K562 (cell line): ENCODE results near the gene PHEX. TPM values are rescaled to one million over a fixed set of nuclear protein-coding genes. Genes with fewer than 3 reads are reported as not detected.

Experiments used
- ATAC-seq: fragments of 200-7000 bp; cut with Tn5 transposase; 3 replicates; pipeline ENCODE4 v1.9.1; 2020; ENCODE audit warnings: moderate library complexity
- BruUV-seq: library from RNA; stranded (reverse); fragments of 400-500 nt; replicated peaks from 2 replicates; lab custom pipeline; 2021; lab: Mats Ljungman, UMichigan
- CTCF ChIA-PET: fragments of 300-600 bp; formaldehyde crosslinking; extraction: SDS; loops from one replicate; lab custom pipeline; 2021; ENCODE audit warnings: low intra/inter-chr PET ratio; lab: Yijun Ruan, JAX
- POLR2A ChIA-PET: fragments of 300-600, 350-650 bp; sonication (Branson Sonifier 250); formaldehyde crosslinking; extraction: SDS; loops from one replicate; lab custom pipeline; 2021; ENCODE audit warnings: antibody characterized with exemption, inconsistent platforms; lab: Yijun Ruan, JAX
- DNase-seq, 4 experiments: peaks; one replicate each; pipeline versions ENCODE4 v3.0.0 to v3.0.0-alpha.2; 2011 to 2018; ENCODE audit warnings: low spot score in 3 of 4, mixed read lengths in 3 of 4; ENCODE audit errors: extremely low read depth in 1 of 4
- FAIRE-seq: peaks from 2 replicates; lab custom pipeline; 2011; peaks lifted over from hg19 to GRCh38; lab: Jason Lieb, UNC
- H2AFZ ChIP-seq: 2 replicates; pipeline ENCODE4 v1.6.0; 2011; ENCODE audit warnings: low read depth, low read length, control low read depth, inconsistent platforms
- H3K27ac ChIP-seq: fragments of 200-600 bp; 3 replicates; pipeline ENCODE4 v1.8.0; 2011; ENCODE audit warnings: low read depth, mild to moderate bottlenecking, control low read depth, inconsistent platforms, low read length, moderate library complexity, mixed read lengths; ENCODE audit errors: extremely low read depth
- H3K27me3 ChIP-seq, 2 experiments: fragments of 300-600 bp in 1 of 2; 2 replicates in 1 of 2; 3 replicates in 1 of 2; pipeline versions ENCODE4 v1.6.0 to v1.8.0; 2011; ENCODE audit warnings: inconsistent platforms in 2 of 2, low read length in 2 of 2, mild to moderate bottlenecking in 1 of 2, mixed read lengths in 1 of 2, moderate library complexity in 1 of 2; ENCODE audit not compliant: control insufficient read depth in 2 of 2, insufficient read depth in 2 of 2
- H3K36me3 ChIP-seq: fragments of 300-600 bp; 3 replicates; pipeline ENCODE4 v1.8.0; 2011; ENCODE audit warnings: mild to moderate bottlenecking, low read length, inconsistent platforms; ENCODE audit not compliant: control insufficient read depth, insufficient read depth
- H3K4me1 ChIP-seq, 2 experiments: fragments of 200-600 bp in 1 of 2; replicated peaks in 1 of 2; 2 replicates in 1 of 2; 3 replicates in 1 of 2; pipeline versions ENCODE4 v1.5.1 to v1.8.0; 2011; ENCODE audit warnings: inconsistent platforms in 2 of 2, low read length in 2 of 2, mild to moderate bottlenecking in 1 of 2, mixed read lengths in 1 of 2, moderate library complexity in 1 of 2; ENCODE audit not compliant: control insufficient read depth in 2 of 2, insufficient read depth in 2 of 2
- H3K4me2 ChIP-seq: 2 replicates; pipeline ENCODE4 v1.6.1; 2011; ENCODE audit warnings: low read length, control low read depth, inconsistent platforms, mixed read lengths; ENCODE audit not compliant: insufficient read depth
- H3K4me3 ChIP-seq: fragments of 200-600 bp; sonication (generic), shearing (Covaris generic); 2 replicates; pipeline ENCODE4 v1.5.1; 2016; ENCODE audit warnings: control low read depth, inconsistent platforms
- H3K79me2 ChIP-seq: fragments of 200-600 bp; 3 replicates; pipeline ENCODE4 v1.8.0; 2011; ENCODE audit warnings: low read length, inconsistent platforms; ENCODE audit not compliant: control insufficient read depth, insufficient read depth
- H3K9ac ChIP-seq, 2 experiments: 2 replicates each; pipeline versions ENCODE4 v1.6.0 to v1.6.1; 2011; ENCODE audit warnings: low read depth in 2 of 2, low read length in 2 of 2, control low read depth in 1 of 2, inconsistent platforms in 1 of 2, mild to moderate bottlenecking in 1 of 2, mixed read lengths in 1 of 2; ENCODE audit not compliant: insufficient read depth in 1 of 2
- H3K9me1 ChIP-seq: one replicate; pipeline ENCODE4 v1.6.0; 2011; ENCODE audit warnings: inconsistent platforms, mild to moderate bottlenecking, low read length, moderate library complexity; ENCODE audit not compliant: control insufficient read depth, insufficient read depth
- H3K9me3 ChIP-seq: replicated peaks from 2 replicates; pipeline ENCODE4 v1.5.1; 2011; ENCODE audit warnings: low read depth, low read length, inconsistent platforms; ENCODE audit not compliant: control insufficient read depth, insufficient read depth
- H4K20me1 ChIP-seq: replicated peaks from 2 replicates; pipeline ENCODE4 v1.6.1; 2011; ENCODE audit warnings: low read length, inconsistent platforms, mixed read lengths; ENCODE audit not compliant: control insufficient read depth, insufficient read depth
- ATF1 ChIP-seq, 2 experiments: fragments of 450-650 bp in 1 of 2; IDR thresholded peaks; 2 replicates each; pipeline ENCODE4 v1.6.1; 2016; ENCODE audit warnings: missing compliant biosample characterization in 1 of 2, missing genetic modification characterization in 1 of 2
- BDP1 ChIP-seq: IDR thresholded peaks from 3 replicates; pipeline ENCODE4 v1.6.1; 2011; ENCODE audit not compliant: insufficient read length, insufficient read depth
- BRCA1 ChIP-seq, 2 experiments: fragments of 450-650 bp in 1 of 2; sonication (generic) in 1 of 2; formaldehyde crosslinking in 1 of 2; IDR thresholded peaks; 2 replicates each; pipeline versions ENCODE4 v1.5.0 to v1.6.1; 2017 to 2020; ENCODE audit warnings: mild to moderate bottlenecking in 1 of 2, missing genetic modification reagents in 1 of 2
- CHCHD3 ChIP-seq: fragments of 250-450 bp; sonication (Bioruptor Pico); IDR thresholded peaks from 2 replicates; pipeline ENCODE4 v2.1.2; 2022; ENCODE audit warnings: mild to moderate bottlenecking
- FOXA1 ChIP-seq: fragments of 450-650 bp; IDR thresholded peaks from 2 replicates; pipeline ENCODE4 v1.6.1; 2016; ENCODE audit warnings: mild to moderate bottlenecking, borderline replicate concordance
- GTF2A2 ChIP-seq: IDR thresholded peaks from 2 replicates; pipeline ENCODE4 v1.6.1; 2016; ENCODE audit warnings: mild to moderate bottlenecking, missing genetic modification characterization, missing compliant biosample characterization
- HDGF ChIP-seq: fragments of 450-650 bp; IDR thresholded peaks from 2 replicates; pipeline ENCODE4 v1.6.1; 2016
- MCM5 ChIP-seq: fragments of 450-650 bp; IDR thresholded peaks from 2 replicates; pipeline ENCODE4 v1.6.1; 2016; ENCODE audit warnings: low read depth
- NBN ChIP-seq: fragments of 450-650 bp; IDR thresholded peaks from 2 replicates; pipeline ENCODE4 v1.6.1; 2016; ENCODE audit warnings: low read depth, mild to moderate bottlenecking
- TAF7 ChIP-seq: fragments of 450-650 bp; IDR thresholded peaks from 2 replicates; pipeline ENCODE4 v1.6.1; 2016; ENCODE audit warnings: missing genetic modification characterization, missing compliant biosample characterization
- ZNF12 ChIP-seq: sonication (generic); formaldehyde crosslinking; IDR thresholded peaks from 2 replicates; pipeline ENCODE4 v1.4.0; 2020; ENCODE audit warnings: mild to moderate bottlenecking, missing genetic modification reagents
- ZNF444 ChIP-seq: fragments of 250-450 bp; sonication (Bioruptor Pico); IDR thresholded peaks from 2 replicates; pipeline ENCODE4 v1.4.0; 2020; ENCODE audit warnings: mild to moderate bottlenecking, moderate library complexity
- WGBS: fragments of 100-300 bp; shearing (Covaris generic); methylation state at CpG from one replicate; pipeline ENCODE4 v1.1.6; 2016; ENCODE audit warnings: low coverage, mixed read lengths; ENCODE audit not compliant: insufficient coverage; ENCODE audit errors: missing lambda C conversion rate; 5-methylcytosine and 5-hydroxymethylcytosine counted together
- in situ Hi-C: fragments of 300-500 bp; cut with MboI; formaldehyde crosslinking; loops from 4 replicates; pipeline ENCODE4 v1.15.0; 2018; ENCODE audit warnings: inconsistent platforms, mixed read lengths
- intact Hi-C: fragments of 100-400 bp; cut with micrococcal nuclease; formaldehyde crosslinking; loops from 2 replicates; pipeline ENCODE4 v1.14.2; 2022
- polyA plus RNA-seq, 8 experiments: library from polyadenylated mRNA; depleted of rRNA in 4 of 8; stranded (reverse) in 5 of 8; unstranded in 3 of 8; fragments of >200 nt; fragmentation: Nextera tagmentation in 2 of 8; fragmentation: Illumina TruSeq in 1 of 8; extraction: Ambion mirVana in 2 of 8; extraction: Trizol in 1 of 8; gene quantifications; 2 replicates each; pipeline versions ENCODE4 v1.2.1 to v1.2.3, GENCODE V29; 2011 to 2014; ENCODE audit warnings: inconsistent platforms in 1 of 8, missing spikeins in 1 of 8
- total RNA-seq, 7 experiments: library from RNA; depleted of rRNA in 6 of 7; stranded (reverse); fragments of >200 nt in 6 of 7; fragmentation: Illumina TruSeq in 2 of 7; extraction: Trizol in 2 of 7; gene quantifications; 2 replicates each; pipeline versions ENCODE4 v1.2.1 to v1.2.3, GENCODE V29; 2011 to 2021; ENCODE audit warnings: low replicate concordance in 1 of 7

The PHEX gene
- total and polyA plus RNA-seq, 9 of the 15 experiments (the other 6 are each of a cell fraction or from before 2014, with no cell fraction given) = 0.01 to 0.11 (median 0.04) TPM; not detected in 6

GRCh38 chrX:22171287-22172060 is 139.3 kb downstream of the PHEX start:
- 0% methylated on average over 4 of the region's 7 CpGs for WGBS
- H3K4me3 ChIP-seq = no peak overlapping the region
- TF ChIP-seq TAF7 (tag) = no peak
- in situ Hi-C loops (no loop called here), intact Hi-C loops (no loop called here)
- no peak overlapping the region for H2AFZ ChIP-seq
- no TSS peak for BruUV-seq
- H3K79me2 ChIP-seq = no peaks in the 10 kb centered on the region
- H3K4me2 ChIP-seq = no peak overlapping the region
- H3K9ac ChIP-seq = no peak overlapping the region
- H3K27me3 ChIP-seq = no peaks in the 10 kb centered on the region
- ChIA-PET CTCF (no interaction called here), POLR2A (interaction anchor here (0.7 kb wide), 1 partner anchor 159 kb away, joined by 3 read pairs; no protein-coding TSS in a partner anchor)
- H3K36me3 ChIP-seq = no peaks in the 10 kb centered on the region
- DNase-seq (no peak), FAIRE-seq (no peak), ATAC-seq (no peak)
- H3K9me3 ChIP-seq = no peaks in the 10 kb centered on the region
- H3K27ac ChIP-seq = no peak overlapping the region
- no peaks in the 10 kb centered on the region for H3K4me1 ChIP-seq
- H4K20me1 ChIP-seq = no peaks in the 10 kb centered on the region
- H3K9me1 ChIP-seq = no peaks in the 10 kb centered on the region

DNA sequence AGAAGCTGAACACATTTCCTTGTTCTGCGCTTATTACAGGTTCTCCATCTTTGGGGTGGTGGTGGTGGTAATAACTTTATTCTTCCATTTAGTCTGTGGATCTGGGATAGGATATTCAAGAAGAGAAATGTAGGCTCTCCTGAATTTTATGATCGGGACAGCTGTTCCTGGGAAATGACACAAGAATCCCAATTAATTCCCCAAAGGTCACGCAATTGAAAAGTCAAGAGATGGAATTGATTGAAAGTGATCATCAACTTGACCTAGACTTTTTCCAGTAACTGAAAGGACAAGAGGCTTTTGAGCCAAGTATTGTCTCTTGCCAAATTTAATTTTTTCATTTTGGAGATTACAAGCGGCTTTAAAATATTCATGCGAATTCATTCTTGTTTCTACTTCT is 141.8 kb downstream of the PHEX start:
- no peaks in the 10 kb centered on the region for H3K9me1 ChIP-seq
- TF ChIP-seq FOXA1 (no peak), BRCA1 (IDR thresholded peaks at IDR 0.05) (no peak), BRCA1 (CRISPR knock-in tag; IDR thresholded peaks at IDR 0.05) (no peak), NBN (no peak), ZNF12 (CRISPR knock-in tag) (no peak), GTF2A2 (no peak), MCM5 (no peak), BDP1 (no peak), HDGF (no peak), ZNF444 (CRISPR knock-in tag) (no peak), CHCHD3 (CRISPR knock-in tag) (no peak), ATF1 (CRISPR knock-in tag; IDR thresholded peaks at IDR 0.05) (no peak), ATF1 (tag; IDR thresholded peaks at IDR 0.05) (no peak)
- TF ChIP-seq, all 486 proteins: peak for 0
- DNase-seq (no peak), FAIRE-seq (no peak), ATAC-seq (no peak)
- H3K9ac ChIP-seq = no peak overlapping the region
- H3K79me2 ChIP-seq = no peaks in the 10 kb centered on the region
- no peaks in the 10 kb centered on the region for H3K36me3 ChIP-seq
- H2AFZ ChIP-seq = no peak overlapping the region
- WGBS = 0% methylated on average over 4 of the region's 5 CpGs
- H3K27me3 ChIP-seq = no peaks in the 10 kb centered on the region
- ChIA-PET POLR2A (no interaction called here), CTCF (no interaction called here)
- intact Hi-C loops (no loop called here), in situ Hi-C loops (no loop called here)
- no TSS peak for BruUV-seq
- no peak overlapping the region for H3K27ac ChIP-seq
- no peaks in the 10 kb centered on the region for H3K9me3 ChIP-seq
- no peak overlapping the region for H3K4me2 ChIP-seq
- no peak overlapping the region for H3K4me3 ChIP-seq
- no peaks in the 10 kb centered on the region for H4K20me1 ChIP-seq
- no peaks in the 10 kb centered on the region for H3K4me1 ChIP-seq
